ENCODE data around the gene OR5K3. TPM values are rescaled to one million over a fixed set of nuclear protein-coding genes. Genes with fewer than 3 reads are reported as not detected.

OR5K3 gene
- polyA plus RNA-seq, 3 donors = not detected

- Mint-ChIP-seq H3K27me3 (ENCODE audit: low read depth in 3 of 3) (peaks cover 0 to 4% (median 0%) of the 10 kb centered on the region in 3 donors), H3K27ac (no peak within 1 kb of the TSS), H3K36me3 (no peaks in the 10 kb centered on the region), H3K9me3 (peaks cover 0 to 5% (median 0%) of the 10 kb centered on the region in 7 donors), H3K4me3 (no peak within 1 kb of the TSS), H3K4me1 (no peaks in the 10 kb centered on the region)
- WGBS (ENCODE audit: insufficient coverage) = no CpG with 5 or more reads among the region's 2 CpGs
- Histone ChIP-seq H3K4me1 (ENCODE audit: control insufficient read depth in 1 of 2, insufficient read depth in 2 of 2, low read length in 2 of 2) (no peaks in the 10 kb centered on the region), H4K20me1 (ENCODE audit: insufficient read depth, low read length) (no peaks in the 10 kb centered on the region), H3K27ac (ENCODE audit: low read depth in 1 of 2, low read length in 2 of 2) (no peak within 1 kb of the TSS), H3K4me2 (replicated peaks; ENCODE audit: extremely low read depth, low read length, poor library complexity, severe bottlenecking) (no peak within 1 kb of the TSS), H3K9me3 (replicated peaks in 1 of 2; ENCODE audit: control insufficient read depth in 1 of 2, insufficient read depth in 1 of 2, low read length in 2 of 2) (no peaks in the 10 kb centered on the region), H3K4me3 (replicated peaks in 1 of 3; ENCODE audit: low read depth in 2 of 3, low read length in 3 of 3) (no peak within 1 kb of the TSS), H3K9ac (ENCODE audit: insufficient read depth, low read length, poor library complexity, severe bottlenecking) (no peak within 1 kb of the TSS), H3K79me2 (ENCODE audit: insufficient read depth, low read length) (no peaks in the 10 kb centered on the region), H3K27me3 (ENCODE audit: control insufficient read depth in 2 of 2, insufficient read depth in 2 of 2, low read length in 2 of 2) (no peaks in the 10 kb centered on the region), H2AFZ (ENCODE audit: insufficient read depth, low read depth, low read length, poor library complexity, severe bottlenecking) (no peak within 1 kb of the TSS), H3K36me3 (replicated peaks in 1 of 2; ENCODE audit: control insufficient read depth in 1 of 2, insufficient read depth in 2 of 2, low read length in 2 of 2) (no peaks in the 10 kb centered on the region)
- no peak for TF ChIP-seq CTCF (IDR thresholded peaks at IDR 0.05)
- intact Hi-C loops (cut with micrococcal nuclease) = no loop called here
- DNase-seq = no peak
Observed at GRCh38 chr3:98353554-98353953, 36.9 kb upstream of the OR5K3 start, which contains the start of gene OR5K4. Gene OR5K4, plus strand, starts transcription at chr3:98353854. Its CDS starts 0 bp downstream, at chr3:98353854.

GRCh38 chr3:98359250-98359649, 31.2 kb upstream of the OR5K3 start:
- Histone ChIP-seq H2AFZ (ENCODE audit: insufficient read depth, low read depth, low read length, poor library complexity, severe bottlenecking) (no peak overlapping the region), H3K36me3 (replicated peaks in 1 of 2; ENCODE audit: control insufficient read depth in 1 of 2, insufficient read depth in 2 of 2, low read length in 2 of 2) (no peaks in the 10 kb centered on the region), H3K79me2 (ENCODE audit: insufficient read depth, low read length) (no peaks in the 10 kb centered on the region), H3K27ac (ENCODE audit: low read depth in 1 of 2, low read length in 2 of 2) (no peak overlapping the region), H4K20me1 (ENCODE audit: insufficient read depth, low read length) (no peaks in the 10 kb centered on the region), H3K4me2 (replicated peaks; ENCODE audit: extremely low read depth, low read length, poor library complexity, severe bottlenecking) (no peak overlapping the region), H3K4me1 (ENCODE audit: control insufficient read depth in 1 of 2, insufficient read depth in 2 of 2, low read length in 2 of 2) (no peaks in the 10 kb centered on the region), H3K9ac (ENCODE audit: insufficient read depth, low read length, poor library complexity, severe bottlenecking) (no peak overlapping the region), H3K27me3 (ENCODE audit: control insufficient read depth in 2 of 2, insufficient read depth in 2 of 2, low read length in 2 of 2) (no peaks in the 10 kb centered on the region), H3K9me3 (replicated peaks in 1 of 2; ENCODE audit: control insufficient read depth in 1 of 2, insufficient read depth in 1 of 2, low read length in 2 of 2) (peaks cover 0 to 9% of the 10 kb centered on the region in 2 donors), H3K4me3 (replicated peaks in 1 of 3; ENCODE audit: low read depth in 2 of 3, low read length in 3 of 3) (no peak overlapping the region)
- peaks cover 0 to 1% (median 0%) of the 10 kb centered on the region in 3 donors for H3K27me3 Mint-ChIP-seq (ENCODE audit: low read depth in 3 of 3)
- H3K36me3 Mint-ChIP-seq = no peaks in the 10 kb centered on the region
- H3K4me3 Mint-ChIP-seq = no peak overlapping the region
- no peak for DNase-seq
- H3K4me1 Mint-ChIP-seq = no peaks in the 10 kb centered on the region
- intact Hi-C loops (cut with micrococcal nuclease) = no loop called here
- H3K27ac Mint-ChIP-seq = no peak overlapping the region
- peaks cover 4 to 14% (median 9%) of the 10 kb centered on the region in 7 donors for H3K9me3 Mint-ChIP-seq
- TF ChIP-seq CTCF (IDR thresholded peaks at IDR 0.05) = no peak
